GM19463 (cell line): ENCODE measurements around the gene SLC35F4.
"Not testable (repeated sequence)": the region's sequence is repeated elsewhere in the genome, so short reads cannot be mapped to it uniquely, and the experiment has no call there.

ENCODE experiments used
- ATAC-seq: cut with Tn5 transposase; IDR thresholded peaks from one replicate; pipeline ENCODE4 v1.9.1; 2021; ENCODE audit warnings: mild to moderate bottlenecking, moderate library complexity; ENCODE audit not compliant: unreplicated experiment

SLC35F4 gene

GRCh38 chr14:57732463-57733285 is 133.2 kb downstream of the SLC35F4 start:
- no peak for ATAC-seq

- ATAC-seq = no peak
These were observed 136.4 kb downstream of the SLC35F4 start for GRCh38 chr14:57729208-57730187.

GRCh38 chr14:57725399-57726077 is 140.4 kb downstream of the SLC35F4 start:
- no peak for ATAC-seq

GRCh38 chr14:57722141-57722540 is 143.8 kb downstream of the SLC35F4 start:
- not testable (repeated sequence) for ATAC-seq

GRCh38 chr14:57714487-57714931 is 151.4 kb downstream of the SLC35F4 start:
- no peak for ATAC-seq

- peak; percentile 43 for ATAC-seq
These were observed 153.2 kb downstream of the SLC35F4 start for GRCh38 chr14:57712698-57713097.

- ATAC-seq = no peak
These were observed 153.8 kb downstream of the SLC35F4 start for GRCh38 chr14:57712102-57712501.

- no peak for ATAC-seq
These were observed 156.0 kb downstream of the SLC35F4 start for GRCh38 chr14:57709909-57710308.

- not testable (repeated sequence) for ATAC-seq
These were observed 156.8 kb downstream of the SLC35F4 start for GRCh38 chr14:57709086-57709485.

GRCh38 chr14:57707219-57707618 is 158.7 kb downstream of the SLC35F4 start:
- no peak for ATAC-seq

GRCh38 chr14:57704763-57705162 is 161.1 kb downstream of the SLC35F4 start:
- no peak for ATAC-seq

GRCh38 chr14:57699947-57700346 is 165.9 kb downstream of the SLC35F4 start:
- no peak for ATAC-seq

- no peak for ATAC-seq
These were observed 173.2 kb downstream of the SLC35F4 start for GRCh38 chr14:57692671-57693070.

- no peak for ATAC-seq
These were observed 178.5 kb downstream of the SLC35F4 start for GRCh38 chr14:57687416-57687815.

GRCh38 chr14:57686304-57686703 is 179.6 kb downstream of the SLC35F4 start:
- no peak for ATAC-seq

- ATAC-seq = no peak
These were observed 194.9 kb downstream of the SLC35F4 start for GRCh38 chr14:57671021-57671420.

- ATAC-seq = no peak
These were observed 205.7 kb downstream of the SLC35F4 start for GRCh38 chr14:57660208-57660607.

GRCh38 chr14:57659052-57659451 is 206.8 kb downstream of the SLC35F4 start:
- ATAC-seq = no peak

- ATAC-seq = no peak
These were observed 208.4 kb downstream of the SLC35F4 start for GRCh38 chr14:57657487-57657886.

- no peak for ATAC-seq
These were observed 209.0 kb downstream of the SLC35F4 start for GRCh38 chr14:57656853-57657252.

- ATAC-seq = no peak
These were observed 213.1 kb downstream of the SLC35F4 start for GRCh38 chr14:57652769-57653168.
